Glomerular visceral epithelial cell (primary cell): Measurements from ENCODE around the gene TPO.

Source experiments
- DNase-seq: peaks from one replicate; pipeline ENCODE4 v3.0.0-alpha.2; 2016; ENCODE audit errors: extremely low spot score

The TPO gene

DNA sequence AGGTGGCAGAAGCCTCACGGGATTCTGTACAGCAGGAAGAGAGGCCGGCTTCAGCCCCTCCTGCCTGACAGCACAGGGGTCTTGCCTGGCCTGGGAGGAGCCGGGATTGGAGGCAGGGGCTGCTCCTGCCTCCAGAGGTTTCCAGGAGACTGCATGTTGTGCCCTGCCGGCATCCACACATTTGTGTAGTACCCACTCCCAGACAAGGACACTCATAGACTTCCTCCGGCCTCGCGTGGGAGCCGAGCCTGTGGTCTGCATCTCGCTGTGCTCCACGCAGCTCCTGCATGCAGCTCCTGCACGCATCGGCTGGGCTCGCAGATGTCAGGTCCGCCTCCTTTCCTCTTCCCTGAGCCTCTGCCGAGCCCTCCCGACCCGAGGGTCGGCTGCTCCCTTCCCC lies 34.7 kb downstream of the TPO start:
- no peak for DNase-seq

- DNase-seq: no peak
Measured at GRCh38 chr2:1450915-1451314, 37.7 kb downstream of the TPO start.

- DNase-seq: no peak
Measured at GRCh38 chr2:1451422-1451821, 38.2 kb downstream of the TPO start.

GRCh38 chr2:1453561-1453960 lies 40.3 kb downstream of the TPO start:
- no peak for DNase-seq

GRCh38 chr2:1454346-1454745 lies 41.1 kb downstream of the TPO start:
- no peak for DNase-seq

- DNase-seq: no peak
Measured at GRCh38 chr2:1455466-1455865, 42.2 kb downstream of the TPO start.

DNA sequence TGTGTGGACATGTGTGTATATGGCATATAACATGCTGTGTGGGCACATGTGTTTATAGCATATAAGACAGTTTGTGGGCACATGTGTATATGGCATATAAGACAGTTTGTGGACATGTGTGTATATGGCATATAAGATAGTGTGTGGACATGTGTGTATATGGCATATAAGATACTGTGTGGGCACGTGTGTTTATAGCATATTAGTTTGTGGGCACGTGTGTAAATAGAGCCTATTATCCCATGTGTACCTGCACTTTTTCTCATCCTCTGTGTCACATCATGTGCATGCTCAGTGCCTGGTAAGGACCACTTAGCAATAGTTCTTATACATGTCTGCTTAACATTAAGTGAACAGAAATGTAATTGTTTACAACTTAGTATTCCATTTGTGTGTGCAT lies 45.2 kb downstream of the TPO start:
- DNase-seq: no peak

GRCh38 chr2:1459727-1460126 lies 46.5 kb downstream of the TPO start:
- no peak for DNase-seq

GRCh38 chr2:1460851-1461418 lies 47.7 kb downstream of the TPO start:
- no peak for DNase-seq

DNA sequence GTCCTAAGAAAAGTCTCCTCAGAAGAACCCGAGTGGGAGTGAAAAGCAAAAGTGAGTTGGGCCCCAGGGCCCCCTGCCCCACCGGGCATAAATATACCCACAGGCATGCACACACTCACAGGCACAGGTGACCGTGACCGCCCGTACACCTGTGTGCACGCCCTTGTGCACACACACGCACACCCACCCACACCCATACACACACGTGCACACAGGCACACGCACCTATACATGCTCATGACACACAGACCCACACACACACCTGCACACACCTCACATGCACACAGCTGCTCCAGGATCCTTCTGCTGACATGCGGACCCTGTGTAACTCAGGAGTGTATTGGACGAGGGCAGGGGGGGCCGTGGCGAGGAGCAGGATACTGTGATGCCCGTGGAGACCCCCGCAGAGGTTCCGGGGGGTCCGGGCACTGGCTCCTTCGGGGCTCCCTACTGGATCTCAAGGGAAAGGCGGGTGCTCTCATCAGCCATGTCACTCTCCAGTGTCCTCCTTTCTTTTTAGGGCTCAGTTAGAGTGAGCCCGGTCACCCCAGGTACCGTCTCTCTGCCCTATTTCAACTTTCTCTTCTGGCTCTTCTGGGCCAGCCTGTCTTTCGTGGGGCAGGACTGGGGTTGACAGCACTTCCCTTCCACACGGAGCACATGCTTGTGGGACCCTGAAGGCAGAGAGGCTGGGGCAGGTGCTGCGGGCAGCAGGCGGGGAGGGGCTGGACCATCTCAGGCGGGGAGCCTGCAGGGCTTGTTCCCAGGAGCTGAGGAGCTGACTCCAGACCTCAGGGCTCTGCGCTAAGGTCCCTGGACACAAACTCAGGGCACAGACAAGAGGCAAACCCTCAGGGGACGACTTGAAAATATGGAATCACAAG lies 48.5 kb downstream of the TPO start:
- DNase-seq: no peak

DNA sequence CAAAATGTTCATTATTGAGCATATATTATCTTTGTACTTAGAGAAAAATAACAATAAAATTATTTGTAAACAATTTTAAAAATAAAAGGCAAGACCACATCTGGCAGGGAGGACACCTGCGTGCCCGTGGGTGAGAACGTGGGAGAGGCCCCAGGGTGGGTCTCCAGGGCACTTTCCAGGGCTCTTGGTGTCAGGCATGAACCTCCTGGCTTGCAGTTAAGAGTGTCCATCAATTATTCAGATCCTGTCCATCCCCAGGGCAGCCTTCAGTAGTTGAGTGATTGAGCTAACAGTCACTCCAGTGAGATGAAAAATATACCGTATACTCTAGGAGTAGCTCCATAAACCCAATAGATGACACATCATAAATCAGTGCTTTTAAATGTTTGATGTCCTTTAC lies 49.7 kb downstream of the TPO start:
- no peak for DNase-seq

- DNase-seq: no peak
Measured at GRCh38 chr2:1472350-1472749, 59.1 kb downstream of the TPO start.

GRCh38 chr2:1476617-1477195 lies 63.4 kb downstream of the TPO start:
- no peak for DNase-seq

DNA sequence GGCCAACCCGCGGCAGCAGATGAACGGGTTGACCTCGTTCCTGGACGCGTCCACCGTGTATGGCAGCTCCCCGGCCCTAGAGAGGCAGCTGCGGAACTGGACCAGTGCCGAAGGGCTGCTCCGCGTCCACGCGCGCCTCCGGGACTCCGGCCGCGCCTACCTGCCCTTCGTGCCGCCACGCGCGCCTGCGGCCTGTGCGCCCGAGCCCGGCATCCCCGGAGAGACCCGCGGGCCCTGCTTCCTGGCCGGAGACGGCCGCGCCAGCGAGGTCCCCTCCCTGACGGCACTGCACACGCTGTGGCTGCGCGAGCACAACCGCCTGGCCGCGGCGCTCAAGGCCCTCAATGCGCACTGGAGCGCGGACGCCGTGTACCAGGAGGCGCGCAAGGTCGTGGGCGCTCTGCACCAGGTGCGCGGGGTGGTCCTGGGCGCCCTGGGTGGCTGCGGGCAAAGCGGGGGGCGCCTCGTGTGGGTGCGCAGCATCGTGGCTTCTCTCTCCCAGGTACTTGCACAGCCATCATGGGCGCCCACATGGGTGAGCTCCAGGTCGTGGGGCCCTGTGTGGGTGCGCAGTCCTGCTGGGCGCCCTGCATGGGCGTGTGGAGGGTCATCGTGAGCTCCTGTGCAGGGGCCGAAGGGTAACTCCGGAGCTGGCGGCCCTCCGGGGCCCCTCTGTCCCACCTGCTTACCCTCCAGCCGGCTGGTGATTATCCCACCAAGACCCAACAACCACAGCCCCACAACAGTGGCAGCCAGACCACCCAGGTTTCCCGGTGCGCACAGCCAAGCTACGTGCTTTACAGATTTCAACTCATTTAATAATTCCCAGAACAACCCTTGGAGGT lies 64.2 kb downstream of the TPO start:
- DNase-seq: no peak

GRCh38 chr2:1478311-1479305 lies 65.3 kb downstream of the TPO start:
- DNase-seq: no peak

GRCh38 chr2:1479346-1479745 lies 66.1 kb downstream of the TPO start:
- DNase-seq: no peak

DNA sequence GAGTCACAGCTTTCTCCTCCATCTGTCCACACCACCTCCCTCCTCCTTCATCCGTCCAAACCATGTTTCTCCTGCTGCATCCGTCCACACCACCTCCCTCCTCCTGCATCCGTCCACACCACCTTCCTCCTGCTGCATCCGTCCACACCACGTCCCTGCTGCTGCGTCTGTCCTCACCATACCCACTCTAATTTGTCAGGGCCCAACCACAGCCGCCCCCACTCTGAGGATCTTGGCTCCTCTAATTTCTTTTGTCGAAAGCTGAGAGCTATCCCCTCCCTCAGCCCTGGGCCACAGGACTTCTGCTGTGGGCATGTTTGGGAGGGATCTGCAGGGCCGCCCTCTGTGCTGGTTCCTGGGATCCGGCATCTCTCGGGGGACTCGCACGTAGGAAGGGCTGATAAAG lies 67.4 kb downstream of the TPO start:
- DNase-seq: no peak

- no peak for DNase-seq
Measured at GRCh38 chr2:1481406-1482252, 68.4 kb downstream of the TPO start.

- no peak for DNase-seq
Measured at GRCh38 chr2:1482253-1482675, 69.0 kb downstream of the TPO start.

DNA sequence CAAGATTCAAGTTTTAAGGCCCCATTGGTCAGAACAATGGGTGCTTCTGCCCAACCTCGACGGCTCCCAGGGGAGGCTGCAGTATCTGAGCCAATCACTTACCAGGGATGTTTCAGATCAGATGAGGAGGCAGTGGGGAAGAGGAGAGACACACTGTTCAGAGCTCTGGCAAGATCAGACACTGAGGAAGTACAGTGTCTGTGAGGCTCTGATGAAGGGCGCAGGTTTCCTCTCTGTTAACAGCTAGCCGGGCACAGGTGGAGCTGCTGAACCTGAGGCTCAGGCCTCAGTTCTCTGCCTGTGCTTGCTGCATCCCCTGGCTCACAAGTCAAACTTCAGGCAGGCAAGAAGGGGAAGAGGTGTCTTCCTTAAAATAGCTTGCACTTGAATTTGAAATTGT lies 69.7 kb downstream of the TPO start:
- no peak for DNase-seq
